Muscle of arm (tissue), 14 donors: ENCODE measurements around the gene ADGRG7. TPM values are rescaled to one million over a fixed set of nuclear protein-coding genes. Genes with fewer than 3 reads are reported as not detected.
"Not testable (repeated sequence)": the region's sequence is repeated elsewhere in the genome, so short reads cannot be mapped to it uniquely, and the experiment has no call there.

Experiments used
- DNase-seq: peaks from one replicate; pipeline ENCODE4 v3.0.0-alpha.2; 2013
- long read RNA-seq, 11 donors: transcript quantifications; one replicate each; lab custom pipeline, GENCODE V29; 2026
- polyA plus RNA-seq, 12 donors: library from polyadenylated mRNA; unstranded; fragments of 120-200 nt; gene quantifications; one replicate each; pipeline ENCODE4 v1.2.1, GENCODE V29; 2013; ENCODE audit not compliant: insufficient read length in 12 of 12

ADGRG7 gene, protein sequence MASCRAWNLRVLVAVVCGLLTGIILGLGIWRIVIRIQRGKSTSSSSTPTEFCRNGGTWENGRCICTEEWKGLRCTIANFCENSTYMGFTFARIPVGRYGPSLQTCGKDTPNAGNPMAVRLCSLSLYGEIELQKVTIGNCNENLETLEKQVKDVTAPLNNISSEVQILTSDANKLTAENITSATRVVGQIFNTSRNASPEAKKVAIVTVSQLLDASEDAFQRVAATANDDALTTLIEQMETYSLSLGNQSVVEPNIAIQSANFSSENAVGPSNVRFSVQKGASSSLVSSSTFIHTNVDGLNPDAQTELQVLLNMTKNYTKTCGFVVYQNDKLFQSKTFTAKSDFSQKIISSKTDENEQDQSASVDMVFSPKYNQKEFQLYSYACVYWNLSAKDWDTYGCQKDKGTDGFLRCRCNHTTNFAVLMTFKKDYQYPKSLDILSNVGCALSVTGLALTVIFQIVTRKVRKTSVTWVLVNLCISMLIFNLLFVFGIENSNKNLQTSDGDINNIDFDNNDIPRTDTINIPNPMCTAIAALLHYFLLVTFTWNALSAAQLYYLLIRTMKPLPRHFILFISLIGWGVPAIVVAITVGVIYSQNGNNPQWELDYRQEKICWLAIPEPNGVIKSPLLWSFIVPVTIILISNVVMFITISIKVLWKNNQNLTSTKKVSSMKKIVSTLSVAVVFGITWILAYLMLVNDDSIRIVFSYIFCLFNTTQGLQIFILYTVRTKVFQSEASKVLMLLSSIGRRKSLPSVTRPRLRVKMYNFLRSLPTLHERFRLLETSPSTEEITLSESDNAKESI
- 1 to 10 TPM in 1 of 12 donors, under 1 TPM in 1, not detected in 10; 0.21 to 6.7 TPM for polyA plus RNA-seq
- long read RNA-seq, donor 1, partial matches to known transcripts = 0 of 4 reads
- long read RNA-seq, donor 1, other reads (novel, unspliced or antisense) = 0 of 4 reads
- long read RNA-seq, donor 2 = 0 reads
- long read RNA-seq, donor 3 = 0 reads
- long read RNA-seq, donor 4 = 0 reads
- long read RNA-seq, donor 5 = 0 reads
- long read RNA-seq, donor 6 = 0 reads
- long read RNA-seq, donor 7 = 0 reads
- long read RNA-seq, donor 8 = 0 reads
- long read RNA-seq, donor 9 = 0 reads
- long read RNA-seq, donor 10 = 0 reads
- long read RNA-seq, donor 11 = 0 reads

DNA sequence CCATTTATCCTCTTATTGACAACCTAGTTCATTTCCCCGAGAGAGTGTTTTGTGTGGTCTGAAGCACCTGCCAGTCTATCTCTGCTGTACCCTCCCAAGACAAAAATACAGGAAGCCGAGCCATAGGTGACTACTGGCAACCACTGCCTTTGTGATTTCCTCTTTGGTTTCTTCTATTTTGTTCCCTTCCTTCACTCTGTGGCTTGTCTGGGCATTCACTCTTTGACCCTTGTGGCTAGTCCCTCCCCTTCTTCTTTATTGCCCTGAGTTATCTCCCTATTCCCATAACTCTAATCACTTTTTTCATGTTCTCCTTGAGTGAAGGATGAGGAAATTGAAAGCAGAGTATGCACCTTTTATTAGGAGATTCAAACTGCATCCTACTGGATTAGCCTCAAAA lies at the start of gene ADGRG7:
TSS of gene ADGRG7 (plus strand) at position 297 of the 400 bp plus-strand sequence. CDS start 256 bp downstream, outside the sequence.
- no peak for DNase-seq

DNA sequence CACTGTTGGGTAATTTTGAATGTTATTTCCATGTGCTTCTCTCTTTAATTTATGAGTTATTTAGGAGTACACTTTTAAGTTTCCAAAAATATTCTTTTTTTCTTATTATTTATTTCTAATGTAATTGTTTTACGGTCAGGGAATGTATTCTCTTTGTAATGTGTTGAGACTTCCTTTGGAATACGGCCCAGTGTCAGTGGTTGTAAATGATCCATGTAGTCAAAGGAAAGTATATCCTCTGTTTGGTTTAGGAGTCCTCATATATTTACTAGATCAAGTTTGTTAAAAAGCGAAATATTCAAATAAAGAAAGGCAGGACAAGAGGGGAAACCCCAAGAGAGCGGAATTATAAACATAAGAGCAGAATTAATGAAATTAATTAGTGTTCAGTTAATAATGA lies 49.0 kb upstream of the ADGRG7 start:
- no peak for DNase-seq

DNA sequence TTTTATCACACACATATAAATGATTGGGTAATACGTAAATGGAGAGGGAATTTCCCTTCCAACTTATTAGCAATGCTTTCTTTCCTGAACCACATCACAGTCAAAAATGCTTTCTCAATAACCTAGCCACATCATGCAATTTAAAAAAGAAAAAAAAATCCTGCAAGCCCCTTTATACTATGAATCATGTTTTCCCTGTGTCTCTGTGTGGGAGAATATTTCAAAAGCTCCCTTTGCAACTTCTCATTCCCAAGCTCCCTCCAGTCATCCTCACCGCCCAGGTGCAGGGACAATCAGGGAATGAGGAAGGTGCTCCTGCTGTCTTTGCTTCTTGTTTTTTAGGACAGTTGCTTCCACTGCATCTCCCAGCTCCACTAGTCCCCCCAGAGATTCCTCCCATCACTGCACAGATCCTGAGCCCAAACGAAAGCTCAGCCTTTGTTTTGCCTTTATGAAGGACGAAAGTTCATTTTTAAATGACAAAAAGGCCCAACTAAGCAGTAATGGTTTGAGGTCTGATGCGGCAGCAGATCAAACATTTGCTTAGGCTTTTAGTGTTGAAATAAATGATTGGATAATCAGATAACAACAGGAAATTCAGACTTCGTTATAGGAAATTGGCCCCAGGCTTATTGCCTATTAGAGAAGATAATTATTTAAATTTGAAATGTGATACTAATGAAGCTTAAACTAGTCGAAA lies 47.8 kb upstream of the ADGRG7 start:
- no peak for DNase-seq

DNA sequence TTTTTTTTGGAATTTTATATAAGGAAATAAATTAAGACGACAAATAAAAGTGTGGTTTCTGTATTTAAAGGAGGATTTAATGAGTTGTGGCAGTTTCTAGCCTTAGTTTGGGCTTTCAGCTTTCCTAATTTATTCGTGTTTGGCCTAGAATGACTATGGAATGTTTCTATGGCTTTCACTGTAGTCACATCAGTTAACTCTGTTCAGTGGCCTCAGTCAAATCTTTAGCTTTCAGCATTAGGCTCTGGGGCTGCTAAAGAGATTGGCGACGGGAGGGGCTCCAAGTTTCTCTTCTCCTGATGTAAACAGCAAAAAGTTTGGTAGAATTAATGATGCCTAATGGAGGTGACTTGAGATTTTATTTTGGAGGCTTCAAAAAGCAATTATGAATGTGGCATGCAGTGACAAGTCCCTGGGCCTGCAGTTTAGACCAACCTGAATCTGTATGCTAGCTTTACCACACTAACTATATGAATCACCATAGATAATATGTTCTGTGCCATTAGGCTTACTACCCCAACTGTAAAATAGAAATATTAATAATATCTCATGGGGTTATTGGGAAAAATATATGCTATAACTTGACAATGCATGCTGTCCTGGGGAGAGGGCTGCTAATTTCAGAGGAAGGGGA lies 47.1 kb upstream of the ADGRG7 start:
- no peak for DNase-seq

DNA sequence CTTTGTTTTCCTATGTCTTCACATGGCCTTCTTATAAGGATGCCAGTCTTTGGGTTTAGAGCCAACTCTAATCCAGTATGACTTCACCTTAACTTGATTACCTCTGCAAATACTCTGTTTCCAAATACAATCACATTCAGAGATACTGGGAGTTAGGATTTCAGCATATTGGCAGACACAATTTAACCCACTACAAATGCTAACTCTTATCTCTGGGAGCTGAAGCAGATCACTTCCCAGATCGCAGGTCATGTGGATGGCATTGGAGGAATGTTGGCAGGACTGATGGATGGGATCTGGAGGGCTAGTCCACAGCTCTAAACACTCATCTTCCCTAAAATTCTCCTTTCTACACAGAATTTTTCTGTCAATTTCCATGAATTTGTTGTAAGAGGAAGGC lies 46.2 kb upstream of the ADGRG7 start:
- DNase-seq = no peak

DNA sequence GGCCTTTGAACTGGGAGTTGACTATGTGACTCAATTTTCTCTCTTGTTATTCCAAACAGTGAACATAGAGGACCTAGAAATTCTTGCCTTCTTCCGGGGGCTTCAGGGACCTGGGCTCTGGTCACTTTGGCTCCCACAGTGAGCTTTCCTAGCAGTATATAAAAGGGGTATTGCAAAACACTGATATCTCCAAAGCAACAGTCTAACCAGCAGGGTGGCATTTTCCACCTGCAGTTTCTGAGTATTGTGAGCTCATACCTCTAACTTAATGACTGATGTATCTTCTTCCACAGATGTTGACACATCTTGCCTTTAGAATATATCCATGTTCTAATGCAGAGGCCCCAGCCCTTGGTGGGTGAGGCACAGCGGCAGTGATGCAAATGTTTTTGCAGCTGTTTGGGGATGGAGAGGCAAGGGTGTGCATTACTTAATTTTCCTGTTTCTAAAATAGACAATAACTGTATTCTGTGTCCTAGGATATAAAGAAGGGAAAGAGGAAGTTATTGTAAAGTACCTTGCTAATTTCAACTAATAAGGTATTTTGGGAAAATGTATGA lies 45.7 kb upstream of the ADGRG7 start:
- no peak for DNase-seq

DNA sequence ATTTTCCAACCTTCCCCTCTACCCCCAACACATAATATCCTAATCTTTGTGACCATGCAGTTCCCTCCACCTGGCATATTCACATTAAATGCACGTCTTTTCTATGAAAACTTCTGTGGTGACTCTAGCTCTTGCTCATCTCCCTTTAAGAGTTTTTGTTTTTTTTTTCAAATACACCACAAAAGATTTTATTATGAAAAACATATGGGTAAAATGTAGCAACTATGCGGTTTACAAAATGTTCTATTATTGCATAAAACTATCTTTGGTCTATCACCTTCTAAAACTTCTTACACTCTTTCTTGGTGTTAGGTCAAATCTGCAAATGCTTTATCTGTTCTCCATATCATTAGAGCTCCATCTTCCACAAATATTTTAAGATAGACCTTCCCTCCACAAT lies 38.6 kb upstream of the ADGRG7 start:
- DNase-seq = no peak

DNA sequence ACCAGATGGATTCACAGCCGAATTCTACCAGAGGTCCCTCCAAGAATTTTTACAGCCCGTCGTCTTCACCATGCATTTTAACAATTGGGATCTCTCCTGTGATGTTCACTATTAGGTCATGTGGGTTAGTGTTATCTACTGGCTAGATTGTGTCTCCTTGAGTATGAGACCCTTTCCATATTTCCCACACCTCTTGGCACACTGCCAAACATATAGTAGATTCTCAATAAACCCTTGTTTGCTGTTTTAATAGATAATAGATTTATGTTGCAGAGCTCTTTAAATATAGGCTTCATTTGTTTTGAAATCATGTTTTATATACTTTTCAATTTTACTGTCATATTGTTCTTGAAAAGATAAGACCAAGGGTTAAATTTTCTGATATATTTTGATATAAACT lies 34.9 kb upstream of the ADGRG7 start:
- DNase-seq = no peak

DNA sequence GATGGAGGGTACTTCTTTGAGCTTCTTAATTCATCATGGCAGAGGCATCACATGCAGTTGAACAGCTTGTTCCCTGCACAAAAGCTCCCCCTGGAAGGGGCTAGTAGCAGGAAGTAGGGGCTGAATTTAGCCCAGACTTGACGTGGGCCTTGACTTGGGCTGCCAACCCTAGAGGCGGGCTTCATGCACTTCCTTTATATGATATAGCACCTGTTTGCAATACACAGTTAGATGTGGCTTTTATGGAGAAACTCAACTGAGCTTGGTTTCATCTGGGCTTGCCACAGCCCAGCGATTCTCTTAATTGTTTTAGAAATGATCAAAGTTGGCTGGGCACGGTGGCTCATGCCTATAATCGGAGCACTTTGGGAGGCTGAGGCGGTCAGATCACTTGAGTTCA lies 33.7 kb upstream of the ADGRG7 start:
- DNase-seq = no peak

DNA sequence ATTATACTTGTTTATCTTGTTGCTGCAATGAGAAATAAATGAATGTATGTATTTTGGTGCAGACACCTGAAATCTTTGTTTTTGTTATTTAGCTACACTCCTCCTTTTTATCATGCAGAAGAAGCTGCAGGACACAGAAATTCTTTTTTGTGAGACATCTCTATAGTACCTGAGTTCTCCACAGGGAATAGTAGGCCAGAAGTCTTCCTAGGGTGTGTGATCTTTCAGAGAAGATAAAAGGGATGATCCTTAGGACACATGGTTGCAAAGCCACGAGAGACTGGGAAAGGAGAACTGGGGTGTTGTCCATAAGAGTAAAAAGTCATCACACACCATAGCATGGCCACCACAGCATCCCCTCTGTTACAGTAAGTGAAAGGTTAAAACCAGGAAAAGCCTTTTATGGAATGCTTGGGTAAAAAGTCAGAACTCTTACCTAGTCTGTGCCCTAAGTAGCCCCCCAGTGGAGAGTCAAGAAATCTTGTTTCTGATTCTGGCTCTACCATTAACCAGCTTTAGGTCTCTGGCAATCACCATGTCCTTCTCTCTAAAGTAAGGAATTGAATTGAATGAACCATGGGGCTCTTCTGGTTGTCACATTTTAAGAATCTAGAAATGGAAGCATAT lies 31.9 kb upstream of the ADGRG7 start:
- DNase-seq = no peak

DNA sequence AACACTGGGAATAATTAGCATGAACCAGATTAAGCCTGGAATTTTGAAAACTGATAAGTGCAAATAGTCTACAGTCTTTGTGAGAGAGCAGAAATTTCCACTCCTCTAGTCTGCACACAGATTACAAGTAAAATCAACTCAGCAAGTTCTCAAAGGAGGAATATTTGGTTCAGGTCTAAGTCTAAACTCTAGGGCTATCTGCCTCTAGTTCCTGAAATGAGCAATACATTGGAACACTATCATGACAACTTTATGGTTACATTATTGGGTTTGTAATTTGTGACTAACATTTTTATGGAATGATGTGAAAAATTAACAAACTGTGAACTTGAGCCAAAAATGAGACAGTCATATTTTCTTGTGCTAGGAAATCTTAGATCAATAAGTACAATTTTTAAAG lies 30.8 kb upstream of the ADGRG7 start:
- no peak for DNase-seq

DNA sequence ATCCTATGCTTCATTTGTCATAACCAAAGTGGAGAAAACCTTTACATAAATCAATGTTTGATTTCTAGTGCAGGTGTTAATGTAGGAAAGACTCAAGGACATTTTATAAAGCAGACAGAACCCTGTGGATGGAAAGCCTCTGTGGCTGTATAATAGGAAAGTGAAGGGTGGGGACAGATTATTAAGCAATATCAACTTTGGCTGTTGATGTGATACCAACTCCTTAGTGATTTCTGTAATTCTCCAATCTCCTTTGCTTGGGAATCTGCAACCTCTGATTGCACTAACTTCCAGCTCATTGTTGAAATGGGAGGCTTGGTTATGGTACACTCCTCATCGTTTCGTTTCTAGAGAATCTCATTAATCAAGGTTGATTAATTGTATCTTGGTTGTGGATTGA lies 29.3 kb upstream of the ADGRG7 start:
- no peak for DNase-seq

DNA sequence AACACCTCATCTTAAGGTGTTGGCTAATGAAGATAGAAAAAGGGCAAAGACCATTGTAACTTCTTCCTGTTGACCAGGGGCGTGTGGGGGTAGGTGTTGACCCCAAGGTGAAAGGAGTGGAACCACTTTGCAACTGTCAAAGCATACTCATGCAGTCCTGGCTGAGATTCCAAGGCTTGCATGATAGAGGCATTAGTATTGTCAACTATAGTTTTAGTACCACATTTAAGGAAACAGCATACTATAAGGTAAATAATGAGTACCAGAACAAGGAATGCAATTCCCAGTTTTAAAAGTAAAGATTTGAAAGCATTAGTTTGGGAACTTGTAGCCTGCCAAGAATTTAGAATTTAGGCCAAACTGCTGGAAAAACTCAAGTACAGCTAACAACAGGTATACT lies 27.8 kb upstream of the ADGRG7 start:
- no peak for DNase-seq

DNA sequence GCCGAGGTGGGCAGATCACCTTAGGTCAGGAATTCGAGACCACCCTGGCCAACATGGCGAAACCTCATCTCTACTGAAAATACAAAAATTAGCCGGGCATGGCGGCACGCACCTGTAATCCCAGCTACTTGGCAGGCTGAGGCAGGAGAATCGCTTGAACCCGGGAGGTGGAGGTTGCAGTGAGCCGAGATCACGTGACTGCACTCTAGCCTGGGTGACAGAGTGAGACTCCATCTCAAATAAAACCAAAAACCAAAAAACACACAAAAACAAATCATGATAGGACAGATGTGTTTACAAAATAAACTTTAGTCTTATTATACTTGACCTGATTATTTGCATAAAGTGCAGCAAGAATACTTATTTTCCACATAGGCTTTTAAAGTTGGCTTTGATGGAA lies 27.2 kb upstream of the ADGRG7 start:
- DNase-seq = not testable (repeated sequence)

DNA sequence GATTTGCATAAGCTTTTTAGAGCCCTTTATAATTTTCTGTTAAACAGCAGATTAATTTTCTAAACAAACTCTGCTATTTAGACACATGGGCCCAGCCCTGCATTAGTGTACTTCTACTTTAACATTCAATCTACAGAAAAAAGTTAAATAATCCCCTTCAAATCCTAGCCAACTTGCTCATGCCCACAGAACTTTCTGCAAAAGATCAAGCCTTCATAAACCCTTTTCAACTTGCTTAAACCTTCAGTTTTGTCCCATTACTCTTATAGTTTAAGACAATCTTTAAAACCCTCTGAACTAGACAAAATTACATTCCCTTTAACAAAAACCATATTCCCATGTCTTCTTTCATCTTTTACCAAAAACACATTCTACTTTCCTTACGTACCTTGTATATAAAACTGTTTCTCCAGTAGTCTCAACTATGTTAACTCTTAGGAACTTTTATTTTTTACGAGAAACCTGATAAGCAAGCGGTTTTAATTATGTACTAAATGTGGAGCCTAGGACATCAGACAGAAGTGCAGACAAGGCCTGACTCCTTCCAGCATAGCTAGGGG lies 25.2 kb upstream of the ADGRG7 start:
- no peak for DNase-seq

DNA sequence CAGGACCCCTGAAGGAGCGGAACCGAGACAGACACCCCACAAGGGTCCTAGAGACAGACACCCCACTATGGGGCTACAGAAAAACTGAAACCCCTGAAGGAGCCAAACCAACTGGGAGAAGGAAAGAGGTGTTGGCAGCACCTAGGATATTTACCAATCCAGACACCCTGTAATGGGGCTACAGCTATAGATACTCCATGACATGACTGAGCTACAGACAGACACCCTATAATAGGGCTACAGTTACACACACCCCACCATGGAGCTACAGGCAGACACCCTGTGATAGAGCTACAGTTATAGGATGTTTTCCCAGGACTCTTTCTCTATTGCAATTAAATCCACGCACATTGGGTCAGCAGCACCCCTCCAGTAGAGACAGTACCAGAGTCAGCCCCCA lies 22.6 kb upstream of the ADGRG7 start:
- no peak for DNase-seq

DNA sequence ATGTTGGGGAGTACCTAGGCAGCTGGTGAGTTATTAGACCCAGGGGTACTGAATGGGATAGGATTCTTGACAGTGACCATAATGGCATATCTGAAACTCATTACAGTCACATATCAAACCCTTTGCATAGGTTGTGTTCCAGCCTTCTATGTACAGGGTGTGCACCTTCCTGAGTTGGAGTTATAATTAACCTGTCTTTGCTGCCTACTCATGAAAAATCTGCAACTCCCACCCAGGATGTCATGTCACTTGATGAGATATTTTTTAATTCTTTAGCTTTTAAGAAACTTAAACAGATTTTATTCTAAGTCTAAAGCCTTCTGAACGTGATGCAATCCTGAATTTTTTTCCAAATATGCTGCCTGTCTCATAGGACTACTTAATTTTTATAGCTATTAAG lies 21.1 kb upstream of the ADGRG7 start:
- DNase-seq = no peak

DNA sequence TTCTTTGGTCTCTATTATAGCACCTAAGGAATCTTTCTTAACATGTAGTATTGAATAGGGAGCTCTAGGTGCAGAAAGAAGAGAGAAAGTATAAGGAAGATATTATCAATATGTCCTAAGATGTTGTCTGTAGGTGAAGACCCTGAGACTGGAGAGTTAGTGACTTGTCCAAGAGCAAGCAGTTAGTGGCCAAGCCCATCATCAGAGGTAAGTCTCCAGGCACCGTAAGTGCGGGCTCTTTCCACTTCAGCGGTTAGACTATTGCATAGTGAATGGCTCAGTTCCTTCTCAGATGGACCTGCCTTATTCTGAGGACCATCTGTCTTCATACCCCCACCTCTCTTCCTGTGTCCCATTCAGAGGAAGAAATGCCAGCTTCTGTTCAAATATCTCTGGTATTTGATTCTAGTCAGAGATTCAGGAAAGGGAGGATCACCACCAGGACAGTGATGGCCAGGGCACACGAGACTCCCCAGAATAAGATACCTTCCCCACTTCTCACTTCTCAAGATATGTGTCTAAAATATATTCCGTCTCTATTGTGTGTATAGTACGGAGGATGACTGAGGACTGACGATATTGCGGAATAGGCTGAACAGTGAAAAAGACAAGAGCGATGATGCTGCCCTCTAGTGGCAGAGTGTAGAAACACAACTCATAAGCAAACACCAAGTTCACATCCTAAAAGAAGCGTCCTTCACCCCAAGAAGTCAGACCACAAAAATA lies 19.1 kb upstream of the ADGRG7 start:
- DNase-seq = peak; percentile 81

DNA sequence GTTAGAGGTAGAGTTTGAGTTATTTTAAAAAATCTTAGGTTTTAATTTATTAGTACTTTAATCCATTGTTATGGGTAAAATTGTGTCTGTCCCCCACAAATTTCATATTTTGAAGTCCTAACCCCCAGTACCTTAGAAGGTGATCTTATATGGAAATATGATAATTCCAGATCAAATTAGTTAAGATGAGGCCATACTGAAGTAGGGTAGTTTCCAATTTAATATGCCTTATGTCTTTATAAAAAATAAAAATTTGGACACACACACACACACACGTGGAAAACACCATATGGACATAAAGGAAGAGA lies 18.6 kb upstream of the ADGRG7 start:
- no peak for DNase-seq

DNA sequence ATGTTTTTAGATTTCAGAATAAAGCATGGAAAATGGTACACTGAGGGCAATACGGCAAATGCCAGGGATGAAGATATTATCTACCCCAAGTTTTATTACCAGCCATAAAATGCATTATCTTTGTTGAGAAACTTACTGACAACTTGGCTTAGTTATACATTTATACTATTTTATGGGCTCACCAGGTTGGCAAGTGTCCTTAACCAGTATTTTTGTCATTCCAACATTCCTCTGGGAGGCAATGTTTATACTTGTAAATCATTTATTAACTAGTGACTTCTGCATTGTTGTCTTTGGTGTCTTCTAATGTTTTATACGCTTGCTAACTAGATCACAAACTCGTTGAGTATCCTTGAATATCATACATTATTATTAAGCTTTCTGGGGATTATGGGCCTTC lies 18.0 kb upstream of the ADGRG7 start:
- DNase-seq = no peak
